ENCODE measurements around the gene ALDH1L1. TPM values are rescaled to one million over a fixed set of nuclear protein-coding genes. Genes with fewer than 3 reads are reported as not detected.

ALDH1L1 gene
- total and polyA plus RNA-seq, 2 of the 8 experiments (the other 6 are each of a cell fraction or from before 2014, with no cell fraction given) = 0.98 to 1.6 TPM

DNA sequence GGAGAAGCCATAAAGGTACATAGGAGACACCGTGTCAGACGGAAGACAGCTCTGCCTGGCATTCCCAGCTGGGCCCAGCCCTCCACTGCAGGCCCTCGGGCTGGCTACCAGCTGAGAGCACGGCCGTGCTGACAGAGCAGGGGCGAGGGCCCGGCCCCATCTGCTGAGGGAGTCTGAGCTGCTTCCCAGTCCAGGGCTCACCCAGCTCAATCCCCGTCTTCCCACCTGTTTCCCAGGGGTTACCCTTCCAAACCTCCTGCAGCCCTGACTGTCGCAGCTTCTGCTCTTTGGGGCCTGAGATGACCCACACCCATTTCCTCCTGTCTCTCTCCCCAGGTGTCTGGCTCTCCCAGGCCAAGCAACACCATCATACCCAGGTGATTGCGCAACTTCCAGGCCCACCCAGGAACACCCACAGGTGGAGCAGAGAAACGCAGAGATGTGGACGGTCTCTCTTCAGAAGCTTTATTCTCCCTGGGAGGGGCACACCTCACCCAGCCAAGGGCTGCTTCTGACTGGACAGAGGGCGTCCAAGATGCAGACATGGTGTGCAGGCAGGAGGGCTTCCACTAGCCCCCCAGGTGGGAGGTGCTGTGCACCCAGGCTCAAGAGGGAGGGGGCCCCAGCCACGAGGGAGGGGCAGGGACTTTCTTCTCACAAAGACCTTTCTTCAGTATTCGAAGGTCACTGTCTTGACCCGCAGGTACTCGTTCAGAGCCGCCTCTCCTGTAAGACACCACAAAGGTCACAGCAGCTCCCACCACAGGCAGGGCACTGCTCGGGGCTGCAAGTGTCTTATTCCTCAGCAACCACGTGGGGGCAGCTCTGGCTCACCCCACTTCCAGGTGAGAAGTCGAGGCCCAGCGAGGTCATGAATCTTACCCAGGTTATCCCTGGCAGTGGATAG is 77.0 kb downstream of the ALDH1L1 start:
- H3K27me3 ChIP-seq (replicated peaks in 1 of 4; ENCODE audit: control insufficient read depth in 3 of 4, extremely low read depth in 1 of 4, insufficient read depth in 3 of 4, low read length in 3 of 4) = 0 out of 7 replicates have a peak, but pooled peaks cover 0 to 2% (median 0%) of the 10 kb centered on the region in 4 experiments
- no peaks in the 10 kb centered on the region for H3K36me3 ChIP-seq (ENCODE audit: control insufficient read depth in 2 of 4, insufficient read depth in 4 of 4, low read length in 3 of 4)
- H3K4ac ChIP-seq (replicated peaks; ENCODE audit: insufficient read length, low read depth, low read length) = no peak overlapping the region
- ChIA-PET CTCF (ENCODE audit: partially characterized antibody) (interaction anchor here (0.6 to 5.5 kb wide), 28 partner anchors 8 to 307 kb away, joined by 3 to 52 read pairs (median 4); no protein-coding TSS in a partner anchor), POLR2A (ENCODE audit: partially characterized antibody) (interaction anchor here (1.5 kb wide), 1 partner anchor 21 kb away, joined by 4 read pairs; no protein-coding TSS in a partner anchor)
- no peaks in the 10 kb centered on the region; a peak in 1 of 7 replicates for H3K4me1 ChIP-seq (replicated peaks in 1 of 4; ENCODE audit: control insufficient read depth in 3 of 4, insufficient read depth in 4 of 4, low read length in 3 of 4)
- H2AK5ac ChIP-seq (ENCODE audit: low read depth, low read length) = no peak overlapping the region
- no peaks in the 10 kb centered on the region for H3K79me2 ChIP-seq (ENCODE audit: control insufficient read depth in 1 of 2, insufficient read depth in 2 of 2, low read length in 2 of 2)
- H3K4me2 ChIP-seq (ENCODE audit: insufficient read depth in 1 of 2, low read depth in 2 of 2, low read length in 2 of 2) = no peak overlapping the region
- no peak overlapping the region for H2AFZ ChIP-seq (ENCODE audit: low read length)
- H3K4me3 ChIP-seq (ENCODE audit: extremely low read depth in 1 of 4, insufficient read depth in 2 of 4, low read depth in 3 of 4, low read length in 4 of 4) = no peak overlapping the region
- DNase-seq (ENCODE audit: low read depth in 1 of 2, low spot score in 2 of 2) (peak in 1 of 2 experiments; percentile 57), FAIRE-seq (no peak)
- no peak overlapping the region for H2BK120ac ChIP-seq (replicated peaks; ENCODE audit: low read depth, low read length)
- H2BK15ac ChIP-seq (ENCODE audit: low read length) = no peak overlapping the region
- WGBS, 2 experiments (ENCODE audit: extremely low coverage in 1 of 2, insufficient coverage in 1 of 2, insufficient read length in 1 of 2, insufficient replicate concordance in 2 of 2, low coverage in 1 of 2, low lambda C conversion rate in 2 of 2, missing lambda C conversion rate in 1 of 2) = 79% methylated on average over 20 of the region's 22 CpGs; no CpG with 5 or more reads in 1 of the 2 experiments
- H3K18ac ChIP-seq (ENCODE audit: extremely low read depth, low read length) = no peak overlapping the region
- no peak overlapping the region for H2BK12ac ChIP-seq (ENCODE audit: low read depth, low read length)
- no peak overlapping the region for H3K14ac ChIP-seq (ENCODE audit: insufficient read length)
- no peak overlapping the region for H2BK5ac ChIP-seq (ENCODE audit: low read depth, low read length)
- H4K91ac ChIP-seq (replicated peaks; ENCODE audit: insufficient read length, low read length) = no peak overlapping the region
- no peak overlapping the region for H3K9ac ChIP-seq (replicated peaks in 1 of 4; ENCODE audit: extremely low read depth in 1 of 4, low read depth in 3 of 4, low read length in 3 of 4)
- H3K56ac ChIP-seq (replicated peaks; ENCODE audit: insufficient read length, low read depth, low read length) = no peak overlapping the region
- H3K27ac ChIP-seq (ENCODE audit: low read depth, low read length) = no peak overlapping the region
- no peaks in the 10 kb centered on the region for H3K23me2 ChIP-seq (ENCODE audit: low read depth, low read length)
- peaks cover 2 to 3% of the 10 kb centered on the region in 2 experiments; a peak in 1 of 4 replicates for H3K9me3 ChIP-seq (ENCODE audit: insufficient read depth in 2 of 2, low read depth in 1 of 2, low read length in 1 of 2)
- H4K20me1 ChIP-seq (replicated peaks in 1 of 2; ENCODE audit: control insufficient read depth in 1 of 2, insufficient read depth in 2 of 2, low read length in 2 of 2) = no peaks in the 10 kb centered on the region
- no peaks in the 10 kb centered on the region for H3K79me1 ChIP-seq (ENCODE audit: low read depth, low read length)
- no peak overlapping the region; the same call in none of the 2 replicates for H4K8ac ChIP-seq (ENCODE audit: extremely low read depth, insufficient read depth, low read length)
- H4K5ac ChIP-seq (ENCODE audit: insufficient read length, low read depth, low read length) = no peak overlapping the region
- no peak overlapping the region for H2BK20ac ChIP-seq (ENCODE audit: low read length)
- H3K23ac ChIP-seq (ENCODE audit: insufficient read length) = no peak overlapping the region
- TF ChIP-seq CHD1 (IDR thresholded peaks at IDR 0.05; ENCODE audit: low read depth, low read length) (no peak), CHD2 (IDR thresholded peaks at IDR 0.05; ENCODE audit: low read length) (no peak), BCL11A (IDR thresholded peaks at IDR 0.05; ENCODE audit: low read depth in 2 of 2, low read length in 2 of 2) (no peak), HDAC6 (IDR thresholded peaks at IDR 0.05; ENCODE audit: low read depth, low read length) (no peak), TAF1 (IDR thresholded peaks at IDR 0.05; ENCODE audit: low read depth, low read length) (no peak), KDM5A (IDR thresholded peaks at IDR 0.05; ENCODE audit: low read length) (no peak), CTBP2 (IDR thresholded peaks at IDR 0.05; ENCODE audit: borderline replicate concordance, insufficient read depth, insufficient read length, low read length) (no peak), EP300 (IDR thresholded peaks at IDR 0.05; ENCODE audit: borderline replicate concordance in 1 of 2, low read depth in 2 of 2, low read length in 2 of 2) (no peak), PHF8 (conservative IDR thresholded peaks at IDR 0.05; ENCODE audit: low read depth, low read length) (no peak)
- TF ChIP-seq, protein P1, sequence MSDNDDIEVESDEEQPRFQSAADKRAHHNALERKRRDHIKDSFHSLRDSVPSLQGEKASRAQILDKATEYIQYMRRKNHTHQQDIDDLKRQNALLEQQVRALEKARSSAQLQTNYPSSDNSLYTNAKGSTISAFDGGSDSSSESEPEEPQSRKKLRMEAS (IDR thresholded peaks at IDR 0.05) = 0 out of 2 replicates have a peak, but pooled peaks have one; percentile 35
